Right lobe of liver (tissue), 6 donors: ENCODE data around the gene KIF1A. TPM values are rescaled to one million over a fixed set of nuclear protein-coding genes. Genes with fewer than 3 reads are reported as not detected.
A peak's percentile ranks its signal among the peaks of the same experiment; 100 is the strongest.

Experiments used
- ATAC-seq, 4 donors: fragments of 200-7000 bp; cut with Tn5 transposase; one replicate each; pipeline ENCODE4 v1.9.1; 2020; ENCODE audit warnings: mild to moderate bottlenecking in 4 of 4, moderate library complexity in 4 of 4
- DNase-seq, 3 donors: peaks; one replicate each; pipeline ENCODE4 v3.0.0-alpha.2; 2020
- H3K27ac ChIP-seq, 3 donors: fragments of 200-600 bp; one replicate each; pipeline ENCODE4 v1.8.0; 2022
- H3K27me3 ChIP-seq, 2 donors: fragments of 200-600 bp; one replicate each; pipeline ENCODE4 v1.8.0; 2022
- H3K36me3 ChIP-seq, 4 donors: fragments of 200-600 bp; sonication (generic) in 1 of 4; one replicate each; pipeline versions ENCODE4 v1.5.1 to v1.8.0; 2017 to 2022; ENCODE audit warnings: control low read depth in 1 of 4
- H3K4me1 ChIP-seq, 4 donors: fragments of 200-600 bp; sonication (generic) in 1 of 4; one replicate each; pipeline versions ENCODE4 v1.5.1 to v1.8.0; 2017 to 2022; ENCODE audit warnings: control low read depth in 1 of 4
- H3K4me3 ChIP-seq, 3 donors: fragments of 200-600 bp; one replicate each; pipeline ENCODE4 v1.8.0; 2022
- H3K9me3 ChIP-seq, 4 donors: fragments of 200-600 bp; sonication (generic) in 1 of 4; one replicate each; pipeline versions ENCODE4 v1.5.1 to v1.8.0; 2017 to 2022; ENCODE audit warnings: control low read depth in 1 of 4
- CTCF ChIP-seq, 4 donors: fragments of 200-600 bp in 3 of 4; fragments of 450-650 bp in 1 of 4; IDR thresholded peaks; one replicate each; pipeline versions ENCODE4 v1.5.1 to v1.8.0; 2016 to 2022; ENCODE audit warnings: antibody characterized with exemption in 4 of 4, mild to moderate bottlenecking in 2 of 4
- POLR2A ChIP-seq: fragments of 450-650 bp; IDR thresholded peaks from one replicate; pipeline ENCODE4 v1.6.1; 2017; ENCODE audit warnings: antibody characterized with exemption, mild to moderate bottlenecking
- WGBS: methylation state at CpG from one replicate; pipeline ENCODE4 v1.1.6; 2018; ENCODE audit warnings: low coverage, low lambda C conversion rate; ENCODE audit not compliant: insufficient coverage; ENCODE audit errors: missing lambda C conversion rate; 5-methylcytosine and 5-hydroxymethylcytosine counted together
- intact Hi-C, 2 donors: fragments of 100-400 bp; cut with DNase I; formaldehyde crosslinking; loops; one replicate each; pipeline versions ENCODE4 v1.11.2 to v1.14.1; 2022
- long read RNA-seq: library from polyadenylated mRNA; unstranded; transcript quantifications from one replicate; pipeline ENCODE4 v2.0.0, GENCODE V29; 2019
- total RNA-seq, 6 experiments: library from RNA; depleted of rRNA in 2 of 6; stranded (reverse); fragments of >200 nt in 2 of 6; fragmentation: NEBNext Ultra II Directional in 3 of 6; extraction: Animal tissue kit (Norgen Biotek cat#: 25700) in 3 of 6; gene quantifications; one replicate each; pipeline versions ENCODE4 v1.1.0 to v1.2.4, GENCODE V29; 2016 to 2023
- donor health status: DM: no; HTN: yes; CAD: no.
- donor health status: DM: no; HTN: no; CAD: no.
- donor health status: DM: no; HTN: no; CAD: no.
- donor health status: DM: no; HTN: yes; CAD: no.
- donor health status: DM: no; HTN: yes; CAD: no.

Gene KIF1A
- under 1 TPM; 0.31 to 0.87 (median 0.56) TPM for total RNA-seq
- long read RNA-seq, result 0 reads

- peaks cover 0 to 5% of the 10 kb centered on the region in 2 donors for H3K27me3 ChIP-seq
- TF ChIP-seq CTCF (IDR thresholded peaks at IDR 0.05), result no peak
- no peak for TF ChIP-seq POLR2A
- DNase-seq, result no peak
- no peak within 1 kb of the TSS for H3K4me3 ChIP-seq
- H3K4me1 ChIP-seq, result no peaks in the 10 kb centered on the region
- intact Hi-C loops, result loop anchor here in 1 of 2 donors (10.0 kb wide), 1 partner anchor 315 kb away; no protein-coding TSS in a partner anchor
- ATAC-seq, result no peak
- no peaks in the 10 kb centered on the region for H3K9me3 ChIP-seq
- WGBS, result 0% methylated on average over 1 of the region's 104 CpGs
- H3K27ac ChIP-seq, result no peak within 1 kb of the TSS
- no peaks in the 10 kb centered on the region for H3K36me3 ChIP-seq
Measured at GRCh38 chr2:240819858-240820606, at the start of gene KIF1A. Gene KIF1A, minus strand, starts transcription at chr2:240820219. Its CDS starts 22,467 bp downstream, at chr2:240797752.

GRCh38 chr2:240869109-240869955 lies 49.3 kb upstream of the KIF1A start:
- peaks cover 0 to 46% (median 10%) of the 10 kb centered on the region in 4 donors for H3K36me3 ChIP-seq
- peak overlapping the region; percentile 59 to 96 (median 70) for H3K27ac ChIP-seq
- ATAC-seq, result peak in 3 of 4 donors; percentile 0 to 3 (median 1)
- WGBS, result 41% methylated on average over 7 of the region's 25 CpGs
- H3K9me3 ChIP-seq, result no peaks in the 10 kb centered on the region
- DNase-seq, result no peak
- H3K4me3 ChIP-seq, result peak overlapping the region; percentile 57 to 93 (median 92)
- no peaks in the 10 kb centered on the region for H3K27me3 ChIP-seq
- TF ChIP-seq CTCF (IDR thresholded peaks at IDR 0.05), result no peak
- peaks cover 0 to 43% (median 21%) of the 10 kb centered on the region in 4 donors for H3K4me1 ChIP-seq
- intact Hi-C loops, result no loop called here

- Histone ChIP-seq H3K27me3 (no peaks in the 10 kb centered on the region), H3K27ac (peak within 1 kb of the TSS; percentile 59 to 96 (median 70)), H3K9me3 (no peaks in the 10 kb centered on the region), H3K4me1 (peaks cover 0 to 46% (median 21%) of the 10 kb centered on the region in 4 donors), H3K4me3 (peak within 1 kb of the TSS; percentile 57 to 93 (median 92)), H3K36me3 (peaks cover 0 to 39% (median 7%) of the 10 kb centered on the region in 4 donors)
- DNase-seq (peak; percentile 84 to 96 (median 94)), ATAC-seq (peak; percentile 58 to 76 (median 72))
- 27% methylated on average over 11 of the region's 21 CpGs for WGBS
- intact Hi-C loops, result no loop called here
- TF ChIP-seq POLR2A, result peak; percentile 87
- no peak for TF ChIP-seq CTCF (IDR thresholded peaks at IDR 0.05)
Measured at GRCh38 chr2:240868286-240869108, 48.5 kb upstream of the KIF1A start, which contains the start of gene AGXT. Gene AGXT, plus strand, starts transcription at chr2:240868824. Its CDS starts 42 bp downstream, at chr2:240868866.

- no peaks in the 10 kb centered on the region for H3K9me3 ChIP-seq
- intact Hi-C loops, result no loop called here
- peaks cover 0 to 11% (median 0%) of the 10 kb centered on the region in 4 donors for H3K36me3 ChIP-seq
- ATAC-seq, result no peak
- DNase-seq, result no peak
- WGBS, result 70% methylated on average over 5 of the region's 5 CpGs
- H3K4me1 ChIP-seq, result peaks cover 0 to 58% (median 25%) of the 10 kb centered on the region in 4 donors
- no peak for TF ChIP-seq CTCF (IDR thresholded peaks at IDR 0.05)
- TF ChIP-seq POLR2A, result no peak
- no peaks in the 10 kb centered on the region for H3K27me3 ChIP-seq
- peak overlapping the region in 1 of 3 donors; percentile 65 for H3K27ac ChIP-seq
- no peak overlapping the region for H3K4me3 ChIP-seq
Measured at GRCh38 chr2:240865391-240865790, 45.4 kb upstream of the KIF1A start.
